HG03045 (cell line): ENCODE data around the gene TTLL12.
A peak's percentile ranks its signal among the peaks of the same experiment; 100 is the strongest.

ENCODE experiments used
- ATAC-seq: cut with Tn5 transposase; IDR thresholded peaks from one replicate; pipeline ENCODE4 v1.9.1; 2021; ENCODE audit warnings: mild to moderate bottlenecking, moderate library complexity; ENCODE audit not compliant: unreplicated experiment

Gene TTLL12

DNA sequence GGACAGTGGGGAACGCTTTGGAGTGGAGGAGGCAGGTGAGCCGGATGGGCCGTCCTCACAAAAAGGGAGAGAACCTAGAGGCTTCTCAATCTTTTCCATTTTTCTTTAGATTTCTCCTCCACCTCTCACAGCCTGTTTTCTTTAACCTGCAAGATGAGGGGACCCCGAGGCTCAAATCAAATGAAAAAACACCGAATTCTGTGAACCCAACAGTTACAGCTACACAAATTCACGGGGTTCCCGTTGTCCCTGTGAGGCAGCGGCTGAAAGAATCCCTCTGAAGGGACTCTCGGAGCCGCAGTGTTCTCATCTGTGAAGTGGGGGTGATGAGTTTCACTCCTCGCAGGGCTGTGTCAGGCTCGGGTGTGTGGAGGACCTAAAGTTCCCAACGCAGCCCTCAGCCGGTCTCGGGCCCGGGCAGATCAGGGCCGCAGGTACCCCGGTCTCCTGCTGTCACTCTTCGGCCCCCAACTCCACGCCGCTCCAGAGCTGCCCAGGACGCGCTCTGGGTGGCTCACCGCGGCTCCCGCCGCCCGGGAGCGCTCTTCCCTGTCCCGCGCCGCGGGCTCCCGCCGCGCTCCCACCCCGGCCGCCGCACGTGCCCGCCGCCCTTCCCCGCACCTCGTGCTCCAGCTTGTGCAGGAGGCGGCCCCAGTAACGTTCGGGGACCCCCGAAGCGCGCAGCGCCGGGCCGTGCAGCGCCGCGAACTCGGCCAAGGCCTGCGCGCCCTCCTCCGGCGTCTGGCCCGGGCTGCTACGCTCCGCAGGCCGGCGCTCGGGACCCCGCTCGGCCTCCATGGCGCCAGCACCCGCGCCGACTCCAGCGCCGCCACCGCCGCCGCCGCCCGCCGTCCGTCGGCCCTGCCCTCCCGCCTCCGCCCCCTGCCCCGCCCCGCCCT lies at the start of gene TTLL12:
Gene TTLL12 (minus strand): TSS at position 863 of the 899 bp plus-strand sequence. CDS start 65 bp downstream, at position 798.
- peak; percentile 52 for ATAC-seq

GRCh38 chr22:43235445-43236409 lies 48.8 kb upstream of the TTLL12 start:
- ATAC-seq = no peak

- no peak for ATAC-seq
Observed at GRCh38 chr22:43234264-43234988, 47.5 kb upstream of the TTLL12 start.

- ATAC-seq = no peak
Observed at GRCh38 chr22:43233529-43233928, 46.6 kb upstream of the TTLL12 start.

DNA sequence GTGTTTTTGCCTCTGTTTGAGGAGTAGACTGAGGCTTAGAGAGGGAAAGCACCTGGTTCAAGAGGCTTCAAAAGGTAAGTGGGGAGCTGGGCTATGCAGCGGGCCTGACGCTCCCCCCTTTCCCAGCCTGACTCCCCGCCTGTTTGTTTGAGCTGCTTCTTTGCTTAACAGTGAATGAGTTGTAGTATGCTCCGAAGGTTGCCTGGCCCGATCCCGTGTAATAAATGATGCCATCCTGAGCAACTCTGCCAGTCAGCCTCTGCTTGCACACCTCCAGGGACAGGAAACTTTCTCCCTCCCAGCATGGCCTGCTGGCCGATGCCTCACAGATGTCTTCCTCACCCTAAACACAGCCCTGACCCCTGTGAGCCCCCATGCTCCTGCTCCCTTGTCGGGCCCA lies 45.5 kb upstream of the TTLL12 start:
- no peak for ATAC-seq

GRCh38 chr22:43231724-43232034 lies 44.7 kb upstream of the TTLL12 start:
- no peak for ATAC-seq

- no peak for ATAC-seq
Observed at GRCh38 chr22:43230971-43231723, 44.2 kb upstream of the TTLL12 start.

GRCh38 chr22:43230571-43230970 lies 43.6 kb upstream of the TTLL12 start:
- no peak for ATAC-seq

DNA sequence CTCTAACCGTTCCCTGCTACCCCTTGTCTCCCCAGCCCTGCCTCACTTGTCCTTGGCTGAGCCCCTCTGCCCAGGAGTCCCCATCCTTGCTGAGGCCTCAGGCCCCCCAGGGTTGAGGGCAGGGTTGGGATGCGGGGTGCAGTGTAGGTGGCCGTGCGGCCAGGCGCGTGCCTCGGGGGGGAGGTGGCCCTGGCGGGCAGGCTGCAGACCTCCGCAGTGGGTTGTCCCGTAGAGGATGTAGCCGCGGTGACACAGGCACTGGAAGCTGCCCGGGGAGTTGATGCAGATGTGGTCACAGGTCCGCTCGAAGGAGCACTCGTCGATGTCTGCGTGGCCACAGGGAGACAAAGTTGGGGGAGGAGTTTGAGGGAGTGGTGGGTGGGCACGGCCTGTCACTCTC lies 41.9 kb upstream of the TTLL12 start:
- no peak for ATAC-seq

DNA sequence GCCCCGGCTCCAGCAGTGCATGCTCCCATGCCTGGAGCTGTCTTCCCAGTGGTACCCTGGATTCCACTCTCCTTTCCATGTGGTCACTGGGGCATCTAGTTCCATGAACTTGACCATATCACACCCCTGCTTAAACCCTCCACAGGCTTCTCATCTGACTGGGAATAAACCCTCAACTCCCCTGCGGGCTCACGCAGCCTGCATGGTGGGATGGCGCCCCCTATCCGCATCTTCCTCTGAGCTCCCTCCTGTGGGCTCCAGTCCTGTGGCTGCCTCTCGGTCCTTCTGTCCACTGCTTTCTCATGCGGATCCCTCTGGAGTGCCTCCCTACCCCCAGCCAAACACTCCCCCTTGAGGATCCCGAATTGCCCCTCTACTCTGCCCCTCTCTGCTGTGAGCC lies 41.4 kb upstream of the TTLL12 start:
- no peak for ATAC-seq

GRCh38 chr22:43227239-43227630 lies 40.3 kb upstream of the TTLL12 start:
- ATAC-seq = no peak

- ATAC-seq = no peak
Observed at GRCh38 chr22:43226377-43227238, 39.7 kb upstream of the TTLL12 start.

DNA sequence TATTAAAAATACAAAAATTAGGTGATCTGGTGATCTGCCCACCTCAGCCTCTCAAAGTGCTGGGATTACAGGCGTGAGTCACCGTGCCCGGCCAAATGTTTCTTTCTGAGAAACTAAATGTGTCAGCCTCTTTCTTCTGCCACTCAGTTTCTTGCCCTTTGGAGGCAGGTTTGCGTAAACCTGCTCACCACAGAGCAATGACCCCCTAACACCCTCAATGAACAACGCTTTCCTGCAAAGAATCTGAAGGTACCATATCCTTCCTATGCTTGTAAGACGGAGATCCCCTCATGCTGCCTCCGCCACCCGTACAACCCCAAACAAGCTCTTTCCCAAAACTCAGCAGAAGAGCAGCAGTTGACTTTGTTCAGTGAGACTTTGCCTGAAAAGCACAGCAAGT lies 38.7 kb upstream of the TTLL12 start:
- no peak for ATAC-seq

GRCh38 chr22:43222987-43223386 lies 36.1 kb upstream of the TTLL12 start:
- no peak for ATAC-seq

DNA sequence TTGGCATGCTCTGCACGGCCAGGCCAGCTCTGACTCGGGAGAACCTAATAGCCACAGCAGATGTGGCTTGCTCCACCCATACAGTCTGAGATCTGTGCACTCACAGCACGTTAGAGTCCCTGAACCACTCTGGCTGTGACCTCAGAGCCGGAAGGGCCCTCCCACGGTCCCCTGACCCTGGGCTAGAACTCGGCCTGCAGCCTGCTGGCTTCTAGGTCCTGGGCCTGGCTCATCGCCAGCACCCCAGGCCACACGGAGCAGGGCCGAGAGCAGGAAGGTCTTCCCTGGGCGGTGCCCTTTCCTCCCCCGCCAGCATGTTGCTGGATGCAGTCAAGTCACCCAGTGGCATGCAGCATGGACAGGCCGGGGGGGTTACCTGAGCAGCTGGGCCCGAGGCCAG lies 35.3 kb upstream of the TTLL12 start:
- ATAC-seq = no peak

GRCh38 chr22:43220625-43221380 lies 33.9 kb upstream of the TTLL12 start:
- no peak for ATAC-seq

GRCh38 chr22:43218786-43219185 lies 31.9 kb upstream of the TTLL12 start:
- no peak for ATAC-seq

DNA sequence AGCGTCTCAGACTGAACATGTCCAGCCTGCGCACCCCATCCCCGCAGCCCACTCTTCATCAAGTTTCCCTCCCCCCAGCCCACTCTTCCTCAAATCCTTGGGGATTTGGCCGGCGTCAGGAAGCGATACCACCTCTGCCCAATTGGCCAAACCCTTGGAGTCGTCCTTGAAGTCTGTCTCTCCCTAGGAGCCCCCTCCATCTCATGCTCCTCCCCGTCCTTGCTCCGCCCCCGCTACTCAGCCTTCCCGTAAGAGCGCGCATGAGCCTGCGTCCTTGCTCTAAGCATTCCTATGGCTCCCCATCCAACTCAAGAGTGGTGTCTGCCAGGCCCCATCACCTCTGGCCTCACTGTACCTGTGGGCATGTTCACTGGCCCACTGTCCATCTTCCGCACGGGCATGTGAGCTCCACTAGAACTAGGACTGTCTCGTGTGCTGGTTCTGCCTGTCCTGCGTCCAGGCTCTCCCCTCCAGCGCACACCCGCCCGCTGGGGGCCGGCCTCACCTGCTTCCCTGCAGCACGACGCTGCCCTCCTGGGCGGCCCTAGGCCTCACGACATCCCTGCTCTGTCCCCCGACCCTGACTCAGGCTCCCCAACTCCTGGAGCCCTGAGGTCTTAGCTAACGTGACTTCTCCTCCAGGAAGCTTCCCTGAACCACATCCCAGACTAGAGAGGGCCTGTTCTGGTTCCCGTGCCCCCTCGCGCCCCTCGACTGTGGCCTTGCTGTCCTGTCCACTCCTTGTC lies 30.5 kb upstream of the TTLL12 start:
- no peak for ATAC-seq
